Measurements from ENCODE around the gene MPV17L2. TPM values are rescaled to one million over a fixed set of nuclear protein-coding genes. Genes with fewer than 3 reads are reported as not detected.

The MPV17L2 gene
- total and polyA plus RNA-seq, 12 donors, result 10.3 to 47.4 (median 24.2) TPM

GRCh38 chr19:18153556-18154134 is 39.4 kb upstream of the MPV17L2 start:
- H3K27me3 ChIP-seq, result no peaks in the 10 kb centered on the region
- H3K4me1 ChIP-seq (replicated peaks in 1 of 2), result peaks cover 32 to 58% of the 10 kb centered on the region in 2 donors
- H3K36me3 ChIP-seq (replicated peaks in 1 of 2), result peaks cover 0 to 6% of the 10 kb centered on the region in 2 donors
- 0 to 7% (median 1%) methylated on average over 6 to 38 of the region's 38 CpGs for WGBS, 4 donors
- peak in 1 of 2 donors; percentile 51 for TF ChIP-seq POLR2A (IDR thresholded peaks at IDR 0.05)
- TF ChIP-seq CTCF (IDR thresholded peaks at IDR 0.05), result no peak
- intact Hi-C loops (cut with DNase I), result loop anchor here in 1 of 2 donors (5.0 kb wide), 1 partner anchor 36 kb away; no protein-coding TSS in a partner anchor
- H3K27ac ChIP-seq, result peak overlapping the region; percentile 17 to 97 (median 94)
- DNase-seq, result peak in 4 of 7 donors; percentile 37 to 67 (median 50)
- H3K9me3 ChIP-seq (replicated peaks in 1 of 3), result no peaks in the 10 kb centered on the region
- H3K4me3 ChIP-seq, result peak overlapping the region; percentile 33 to 84 (median 60)

GRCh38 chr19:18155095-18156087 is 37.6 kb upstream of the MPV17L2 start:
- peaks cover 35 to 60% of the 10 kb centered on the region in 2 donors for H3K4me1 ChIP-seq (replicated peaks in 1 of 2)
- WGBS, 4 donors, result 17 to 60% (median 48%) methylated on average over 1 to 43 of the region's 43 CpGs
- intact Hi-C loops (cut with DNase I), result no loop called here

GRCh38 chr19:18156268-18156667 is 36.8 kb upstream of the MPV17L2 start:
- DNase-seq, result peak in 2 of 7 donors; percentile 32 to 43
- H3K4me3 ChIP-seq, result peak overlapping the region in 1 of 4 donors; percentile 17
- peak overlapping the region; percentile 69 to 94 (median 87) for H3K27ac ChIP-seq
- H3K9me3 ChIP-seq (replicated peaks in 1 of 3), result no peaks in the 10 kb centered on the region
- no peaks in the 10 kb centered on the region for H3K27me3 ChIP-seq
- WGBS, 4 donors, result 77 to 87% (median 86%) methylated on average over 5 to 6 of the region's 6 CpGs
- H3K36me3 ChIP-seq (replicated peaks in 1 of 2), result peaks cover 0 to 6% of the 10 kb centered on the region in 2 donors
- intact Hi-C loops (cut with DNase I), result no loop called here
- TF ChIP-seq CTCF (IDR thresholded peaks at IDR 0.05) (no peak), POLR2A (IDR thresholded peaks at IDR 0.05) (no peak)
- peaks cover 43 to 66% of the 10 kb centered on the region in 2 donors for H3K4me1 ChIP-seq (replicated peaks in 1 of 2)

More at GRCh38 chr19:18155095-18156087, 37.6 kb upstream of the MPV17L2 start:
- H3K27ac ChIP-seq, result peak overlapping the region; percentile 69 to 94 (median 87)
- H3K36me3 ChIP-seq (replicated peaks in 1 of 2), result peaks cover 0 to 6% of the 10 kb centered on the region in 2 donors
- H3K9me3 ChIP-seq (replicated peaks in 1 of 3), result no peaks in the 10 kb centered on the region
- H3K4me3 ChIP-seq, result peak overlapping the region in 1 of 4 donors; percentile 30
- no peaks in the 10 kb centered on the region for H3K27me3 ChIP-seq
- no peak for TF ChIP-seq CTCF (IDR thresholded peaks at IDR 0.05)
- TF ChIP-seq POLR2A (IDR thresholded peaks at IDR 0.05), result peak; percentile 23 to 69
- DNase-seq, result peak; percentile 76 to 86 (median 79)

Measured in adrenal gland (tissue), 12 donors.